ENCODE measurements around the gene INTS11. TPM values are rescaled to one million over a fixed set of nuclear protein-coding genes. Genes with fewer than 3 reads are reported as not detected.

Gene INTS11
- total and polyA plus RNA-seq, 9 of the 15 experiments (the other 6 are each of a cell fraction or from before 2014, with no cell fraction given): 3.6 to 183 (median 110) TPM

DNA sequence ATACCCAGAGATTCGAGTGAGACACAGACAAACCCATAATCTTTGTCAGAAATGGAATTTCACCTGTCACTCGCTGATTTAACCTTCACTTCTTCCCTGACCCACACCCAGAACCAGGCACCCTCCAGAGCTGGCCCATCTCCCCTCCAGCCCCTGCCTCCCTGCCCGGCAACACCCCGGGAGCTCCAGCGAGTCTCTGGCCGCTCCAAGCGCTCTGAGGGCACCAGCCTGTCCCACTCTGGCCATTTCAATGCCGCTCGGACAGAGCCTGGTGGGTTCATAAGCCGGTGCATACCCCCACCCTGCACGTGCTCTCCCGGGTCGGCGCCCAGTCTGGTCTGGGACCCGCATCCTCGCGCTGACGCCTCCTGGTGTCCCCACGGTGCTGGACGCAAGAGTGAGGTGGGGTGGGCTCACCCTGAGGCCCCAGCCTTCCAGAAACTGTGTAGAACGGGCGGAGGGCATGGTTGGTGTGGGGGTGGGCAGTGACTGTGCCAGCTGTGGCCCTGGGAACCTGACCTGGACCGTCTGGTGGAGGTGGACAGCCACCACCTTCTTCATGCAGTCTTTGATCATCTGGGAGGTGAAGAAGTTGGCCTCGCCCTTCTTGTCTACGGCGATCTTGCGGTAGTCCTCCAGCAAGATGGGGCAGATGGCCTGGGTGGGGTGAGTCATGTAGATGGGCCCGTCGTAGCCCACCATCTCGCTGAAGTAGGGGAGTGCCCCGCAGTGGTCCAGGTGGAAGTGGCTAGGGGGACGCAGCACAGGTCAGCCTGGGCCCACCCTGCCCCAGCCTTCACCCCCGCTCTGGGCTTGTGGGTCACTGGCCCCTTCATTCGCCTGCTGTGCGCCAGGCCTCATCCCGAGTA lies 5.4 kb downstream of the INTS11 start:
- in situ Hi-C loops (cut with MboI): no loop called here
- H3K27me3 ChIP-seq (ENCODE audit: control insufficient read depth in 2 of 2, insufficient read depth in 2 of 2, low read length in 2 of 2): no peaks in the 10 kb centered on the region
- peaks cover 66% of the 10 kb centered on the region for H3K79me2 ChIP-seq (ENCODE audit: control insufficient read depth, insufficient read depth, low read length)
- no peak for FAIRE-seq
- no peak overlapping the region; the same call in 2 of the 3 replicates for H3K27ac ChIP-seq (ENCODE audit: extremely low read depth, low read depth, low read length)
- H3K4me1 ChIP-seq (replicated peaks in 1 of 2; ENCODE audit: control insufficient read depth in 2 of 2, insufficient read depth in 2 of 2, low read length in 2 of 2): peaks cover 37 to 82% of the 10 kb centered on the region in 2 experiments
- CTCF ChIA-PET (ENCODE audit: low intra/inter-chr PET ratio): no interaction called here
- POLR2A ChIA-PET: interaction anchor here (0.8 to 4.3 kb wide), 3 partner anchors 8 to 111 kb away, joined by 3 to 30 read pairs (median 3); no protein-coding TSS in a partner anchor
- no TSS peak for BruUV-seq (replicated peaks)
- H4K20me1 ChIP-seq (replicated peaks; ENCODE audit: control insufficient read depth, insufficient read depth, low read length): peaks cover 28% of the 10 kb centered on the region; the same call in 1 of the 2 replicates
- H3K9me3 ChIP-seq (replicated peaks; ENCODE audit: control insufficient read depth, insufficient read depth, low read depth, low read length): no peaks in the 10 kb centered on the region
- no peak overlapping the region for H2AFZ ChIP-seq (ENCODE audit: low read depth, low read length)
- H3K9ac ChIP-seq (ENCODE audit: insufficient read depth in 1 of 2, low read depth in 2 of 2, low read length in 2 of 2): peak overlapping the region in 1 of 2 experiments; percentile 83; a peak in 2 of 4 replicates
- WGBS (ENCODE audit: insufficient coverage, low coverage, missing lambda C conversion rate): 86% methylated on average over 36 of the region's 36 CpGs
- DNase-seq (ENCODE audit: extremely low read depth in 1 of 4, low spot score in 3 of 4): no peak
- ATAC-seq: no peak
- no peak overlapping the region for H3K4me2 ChIP-seq (ENCODE audit: insufficient read depth, low read length)
- peaks cover 13% of the 10 kb centered on the region for H3K9me1 ChIP-seq (ENCODE audit: control insufficient read depth, insufficient read depth, low read length)
- H3K36me3 ChIP-seq (ENCODE audit: control insufficient read depth, insufficient read depth, low read length): peaks cover 80% of the 10 kb centered on the region
- intact Hi-C loops (cut with micrococcal nuclease): no loop called here
- no peak overlapping the region for H3K4me3 ChIP-seq
- TF ChIP-seq POLR2G (IDR thresholded peaks at IDR 0.05; ENCODE audit: low read depth, low read length) (peak; percentile 57), RBFOX2 (IDR thresholded peaks at IDR 0.05; ENCODE audit: low read depth, low read length) (peak; percentile 57; the same call in 1 of the 2 replicates), MEF2D (tag; conservative IDR thresholded peaks at IDR 0.05; ENCODE audit: low read depth) (no peak), MAZ (CRISPR knock-in tag; conservative IDR thresholded peaks at IDR 0.05 in 1 of 2, IDR thresholded peaks at IDR 0.05 in 1 of 2) (no peak)
- TF ChIP-seq, protein P1, sequence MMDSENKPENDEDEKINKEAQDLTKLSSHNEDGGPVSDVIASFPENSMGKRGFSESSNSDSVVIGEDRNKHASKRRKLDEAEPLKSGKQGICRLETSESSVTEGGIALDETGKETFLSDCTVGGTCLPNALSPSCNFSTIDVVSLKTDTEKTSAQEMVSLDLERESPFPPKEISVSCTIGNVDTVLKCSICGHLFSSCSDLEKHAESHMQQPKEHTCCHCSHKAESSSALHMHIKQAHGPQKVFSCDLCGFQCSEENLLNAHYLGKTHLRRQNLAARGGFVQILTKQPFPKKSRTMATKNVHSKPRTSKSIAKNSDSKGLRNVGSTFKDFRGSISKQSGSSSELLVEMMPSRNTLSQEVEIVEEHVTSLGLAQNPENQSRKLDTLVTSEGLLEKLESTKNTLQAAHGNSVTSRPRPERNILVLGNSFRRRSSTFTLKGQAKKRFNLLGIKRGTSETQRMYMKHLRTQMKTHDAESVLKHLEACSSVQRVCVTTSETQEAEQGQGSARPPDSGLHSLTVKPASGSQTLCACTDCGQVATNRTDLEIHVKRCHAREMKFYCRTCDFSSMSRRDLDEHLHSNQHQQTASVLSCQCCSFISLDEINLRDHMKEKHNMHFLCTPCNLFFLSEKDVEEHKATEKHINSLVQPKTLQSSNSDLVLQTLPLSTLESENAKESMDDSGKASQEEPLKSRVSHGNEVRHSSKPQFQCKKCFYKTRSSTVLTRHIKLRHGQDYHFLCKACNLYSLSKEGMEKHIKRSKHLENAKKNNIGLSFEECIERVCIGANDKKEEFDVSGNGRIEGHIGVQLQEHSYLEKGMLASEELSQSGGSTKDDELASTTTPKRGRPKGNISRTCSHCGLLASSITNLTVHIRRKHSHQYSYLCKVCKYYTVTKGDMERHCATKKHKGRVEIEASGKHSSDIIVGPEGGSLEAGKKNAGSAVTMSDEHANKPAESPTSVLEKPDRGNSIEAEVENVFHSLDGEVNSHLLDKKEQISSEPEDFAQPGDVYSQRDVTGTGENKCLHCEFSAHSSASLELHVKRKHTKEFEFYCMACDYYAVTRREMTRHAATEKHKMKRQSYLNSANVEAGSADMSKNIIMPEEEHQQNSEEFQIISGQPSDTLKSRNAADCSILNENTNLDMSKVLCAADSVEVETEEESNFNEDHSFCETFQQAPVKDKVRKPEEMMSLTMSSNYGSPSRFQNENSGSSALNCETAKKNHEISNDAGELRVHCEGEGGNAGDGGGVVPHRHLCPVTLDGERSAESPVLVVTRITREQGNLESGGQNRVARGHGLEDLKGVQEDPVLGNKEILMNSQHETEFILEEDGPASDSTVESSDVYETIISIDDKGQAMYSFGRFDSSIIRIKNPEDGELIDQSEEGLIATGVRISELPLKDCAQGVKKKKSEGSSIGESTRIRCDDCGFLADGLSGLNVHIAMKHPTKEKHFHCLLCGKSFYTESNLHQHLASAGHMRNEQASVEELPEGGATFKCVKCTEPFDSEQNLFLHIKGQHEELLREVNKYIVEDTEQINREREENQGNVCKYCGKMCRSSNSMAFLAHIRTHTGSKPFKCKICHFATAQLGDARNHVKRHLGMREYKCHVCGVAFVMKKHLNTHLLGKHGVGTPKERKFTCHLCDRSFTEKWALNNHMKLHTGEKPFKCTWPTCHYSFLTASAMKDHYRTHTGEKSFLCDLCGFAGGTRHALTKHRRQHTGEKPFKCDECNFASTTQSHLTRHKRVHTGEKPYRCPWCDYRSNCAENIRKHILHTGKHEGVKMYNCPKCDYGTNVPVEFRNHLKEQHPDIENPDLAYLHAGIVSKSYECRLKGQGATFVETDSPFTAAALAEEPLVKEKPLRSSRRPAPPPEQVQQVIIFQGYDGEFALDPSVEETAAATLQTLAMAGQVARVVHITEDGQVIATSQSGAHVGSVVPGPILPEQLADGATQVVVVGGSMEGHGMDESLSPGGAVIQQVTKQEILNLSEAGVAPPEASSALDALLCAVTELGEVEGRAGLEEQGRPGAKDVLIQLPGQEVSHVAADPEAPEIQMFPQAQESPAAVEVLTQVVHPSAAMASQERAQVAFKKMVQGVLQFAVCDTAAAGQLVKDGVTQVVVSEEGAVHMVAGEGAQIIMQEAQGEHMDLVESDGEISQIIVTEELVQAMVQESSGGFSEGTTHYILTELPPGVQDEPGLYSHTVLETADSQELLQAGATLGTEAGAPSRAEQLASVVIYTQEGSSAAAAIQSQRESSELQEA (IDR thresholded peaks at IDR 0.05; ENCODE audit: low read depth): no peak
- TF ChIP-seq, protein P2, sequence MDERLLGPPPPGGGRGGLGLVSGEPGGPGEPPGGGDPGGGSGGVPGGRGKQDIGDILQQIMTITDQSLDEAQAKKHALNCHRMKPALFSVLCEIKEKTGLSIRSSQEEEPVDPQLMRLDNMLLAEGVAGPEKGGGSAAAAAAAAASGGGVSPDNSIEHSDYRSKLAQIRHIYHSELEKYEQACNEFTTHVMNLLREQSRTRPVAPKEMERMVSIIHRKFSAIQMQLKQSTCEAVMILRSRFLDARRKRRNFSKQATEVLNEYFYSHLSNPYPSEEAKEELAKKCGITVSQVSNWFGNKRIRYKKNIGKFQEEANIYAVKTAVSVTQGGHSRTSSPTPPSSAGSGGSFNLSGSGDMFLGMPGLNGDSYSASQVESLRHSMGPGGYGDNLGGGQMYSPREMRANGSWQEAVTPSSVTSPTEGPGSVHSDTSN (CRISPR knock-in tag; IDR thresholded peaks at IDR 0.05; ENCODE audit: low read depth): no peak
- TF ChIP-seq, protein P2 (tag; conservative IDR thresholded peaks at IDR 0.05; ENCODE audit: low read depth): no peak

All from K562 (cell line).